Neural crest cell (in vitro differentiated cells): ENCODE results near the gene LLGL2. TPM values are rescaled to one million over a fixed set of nuclear protein-coding genes. Genes with fewer than 3 reads are reported as not detected.

Experiments used
- DNase-seq: peaks from one replicate; pipeline ENCODE4 v3.0.0; 2021; ENCODE audit warnings: low read depth, mixed read lengths, low spot score
- H3K27ac Mint-ChIP-seq: one replicate; pipeline ENCODE4 v1.8.0; 2021; ENCODE audit warnings: mild to moderate bottlenecking, mixed read lengths; ENCODE audit not compliant: unreplicated experiment
- H3K27me3 Mint-ChIP-seq: 2 replicates; pipeline ENCODE4 v1.8.0; 2021; ENCODE audit warnings: low read depth, mild to moderate bottlenecking, mixed read lengths
- H3K36me3 Mint-ChIP-seq: 2 replicates; pipeline ENCODE4 v1.8.0; 2021; ENCODE audit warnings: low read depth, mild to moderate bottlenecking, mixed read lengths
- H3K4me1 Mint-ChIP-seq: 2 replicates; pipeline ENCODE4 v1.8.0; 2021; ENCODE audit warnings: mixed read lengths
- H3K4me3 Mint-ChIP-seq: one replicate; pipeline ENCODE4 v1.8.0; 2021; ENCODE audit warnings: mild to moderate bottlenecking, mixed read lengths
- H3K9me3 Mint-ChIP-seq: 2 replicates; pipeline ENCODE4 v1.8.0; 2021; ENCODE audit warnings: mixed read lengths
- total RNA-seq: library from RNA; stranded (reverse); gene quantifications from 2 replicates; pipeline ENCODE4 v1.2.1, GENCODE V29; 2021
- TF ChIP-seq, protein P1 (sequence below): fragments of 200-600 bp; sonication (generic); conservative IDR thresholded peaks from 2 replicates; pipeline ENCODE4 v1.5.0; 2021; ENCODE audit warnings: antibody characterized with exemption, mild to moderate bottlenecking

Gene LLGL2
- total RNA-seq, 1 donor from 2014 or later: 3.4 TPM

DNA sequence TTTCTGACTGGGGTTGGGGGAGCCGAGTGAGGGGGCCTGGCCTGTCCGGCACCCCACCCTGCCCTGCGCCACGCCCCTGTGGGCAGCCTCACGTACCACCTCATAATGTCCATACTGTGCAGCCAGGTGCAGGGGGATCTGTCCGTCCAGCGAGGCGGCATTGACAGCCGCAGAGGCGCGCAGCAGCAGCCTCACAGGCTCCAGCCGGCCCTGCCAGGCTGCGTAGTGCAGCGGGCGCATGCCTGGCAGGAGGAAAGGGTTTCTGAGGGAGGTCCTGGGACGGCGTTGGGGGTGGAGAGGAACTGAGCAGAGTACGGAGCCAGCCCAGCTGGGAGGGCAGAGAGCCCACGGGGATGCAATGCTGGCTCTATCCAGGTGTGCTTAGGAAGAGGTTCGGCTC lies 18.6 kb upstream of the LLGL2 start:
- Mint-ChIP-seq H3K27ac (no peak overlapping the region), H3K9me3 (no peaks in the 10 kb centered on the region), H3K27me3 (no peaks in the 10 kb centered on the region), H3K36me3 (peaks cover 3% of the 10 kb centered on the region), H3K4me3 (peak overlapping the region; percentile 74), H3K4me1 (peaks cover 28% of the 10 kb centered on the region)
- TF ChIP-seq, protein P1, sequence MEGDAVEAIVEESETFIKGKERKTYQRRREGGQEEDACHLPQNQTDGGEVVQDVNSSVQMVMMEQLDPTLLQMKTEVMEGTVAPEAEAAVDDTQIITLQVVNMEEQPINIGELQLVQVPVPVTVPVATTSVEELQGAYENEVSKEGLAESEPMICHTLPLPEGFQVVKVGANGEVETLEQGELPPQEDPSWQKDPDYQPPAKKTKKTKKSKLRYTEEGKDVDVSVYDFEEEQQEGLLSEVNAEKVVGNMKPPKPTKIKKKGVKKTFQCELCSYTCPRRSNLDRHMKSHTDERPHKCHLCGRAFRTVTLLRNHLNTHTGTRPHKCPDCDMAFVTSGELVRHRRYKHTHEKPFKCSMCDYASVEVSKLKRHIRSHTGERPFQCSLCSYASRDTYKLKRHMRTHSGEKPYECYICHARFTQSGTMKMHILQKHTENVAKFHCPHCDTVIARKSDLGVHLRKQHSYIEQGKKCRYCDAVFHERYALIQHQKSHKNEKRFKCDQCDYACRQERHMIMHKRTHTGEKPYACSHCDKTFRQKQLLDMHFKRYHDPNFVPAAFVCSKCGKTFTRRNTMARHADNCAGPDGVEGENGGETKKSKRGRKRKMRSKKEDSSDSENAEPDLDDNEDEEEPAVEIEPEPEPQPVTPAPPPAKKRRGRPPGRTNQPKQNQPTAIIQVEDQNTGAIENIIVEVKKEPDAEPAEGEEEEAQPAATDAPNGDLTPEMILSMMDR: no peak
- DNase-seq: no peak

DNA sequence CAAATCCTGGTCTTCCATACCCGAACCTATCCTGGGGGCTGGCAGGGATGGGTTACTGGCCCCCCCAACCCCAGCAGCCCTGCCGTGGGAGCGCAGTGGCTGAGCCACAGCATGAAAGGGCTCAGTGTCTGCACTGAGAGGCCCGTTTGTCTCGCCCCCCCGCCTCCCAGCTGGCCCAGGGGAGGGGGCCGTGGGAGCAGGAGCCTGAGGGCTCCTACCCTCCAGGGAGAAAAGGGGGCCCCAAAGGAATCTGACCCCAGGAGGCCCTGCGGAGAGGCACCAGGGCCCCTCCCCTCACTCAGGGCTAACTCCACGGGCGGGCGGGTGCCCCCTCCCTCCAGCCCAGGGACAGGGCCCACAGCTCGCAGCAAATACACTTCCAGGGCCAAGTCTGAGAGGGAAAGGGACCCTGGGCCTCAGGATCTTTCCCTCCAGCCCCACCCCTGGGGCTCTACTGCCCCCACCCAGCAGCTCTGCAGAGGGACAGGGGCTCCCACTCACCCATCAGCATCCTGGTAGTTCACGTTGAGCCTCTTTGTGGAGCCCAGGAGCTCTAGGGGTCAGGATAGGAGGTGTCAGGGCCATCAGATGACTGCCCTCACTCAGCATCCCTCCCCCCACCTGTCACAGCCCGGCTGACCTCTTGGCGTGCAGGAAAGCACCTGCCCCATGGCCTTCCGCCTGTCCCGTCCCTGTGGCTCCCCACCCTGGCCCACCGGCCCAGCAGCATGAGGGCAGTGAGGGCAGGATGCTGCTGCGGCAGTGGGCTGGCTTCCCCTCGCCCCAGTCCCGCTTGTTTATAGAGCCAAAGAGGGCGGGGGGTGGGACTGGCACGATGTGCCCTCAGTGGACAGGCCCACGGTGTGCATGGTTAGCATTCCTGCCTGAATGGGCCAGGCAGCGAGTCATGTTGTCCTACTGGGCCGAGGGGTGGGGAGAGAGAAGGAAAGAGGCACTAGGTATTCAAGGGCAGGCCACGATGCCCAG lies 17.5 kb upstream of the LLGL2 start:
- TF ChIP-seq, protein P1: no peak
- Mint-ChIP-seq H3K27me3 (no peaks in the 10 kb centered on the region), H3K36me3 (peaks cover 3% of the 10 kb centered on the region), H3K4me1 (peaks cover 38% of the 10 kb centered on the region), H3K27ac (peak overlapping the region; percentile 57), H3K9me3 (no peaks in the 10 kb centered on the region), H3K4me3 (peak overlapping the region; percentile 56)
- DNase-seq: no peak

DNA sequence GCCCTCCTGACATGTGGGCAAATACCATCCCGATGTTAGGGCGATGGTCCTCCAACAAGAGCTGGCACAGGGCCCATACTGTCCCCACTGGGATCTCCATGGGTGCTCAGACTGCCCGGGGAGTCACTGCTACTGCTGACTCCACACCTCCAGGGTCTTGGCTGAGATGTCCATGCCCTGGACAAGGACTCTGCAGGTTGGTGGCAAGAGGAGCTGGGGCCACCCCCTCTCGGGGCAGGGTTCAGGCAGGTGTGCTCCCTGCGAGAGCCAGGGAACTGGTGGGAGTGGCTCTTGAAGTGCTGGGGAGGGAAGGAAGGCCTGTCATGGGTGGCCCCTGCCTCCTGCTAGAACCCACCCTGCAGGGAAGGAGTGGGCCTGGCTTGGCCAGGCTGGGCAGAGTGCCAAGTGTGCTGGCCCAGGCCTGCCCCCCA lies 16.6 kb upstream of the LLGL2 start:
- Mint-ChIP-seq H3K9me3 (no peaks in the 10 kb centered on the region), H3K27ac (no peak overlapping the region), H3K36me3 (peaks cover 3% of the 10 kb centered on the region), H3K27me3 (no peaks in the 10 kb centered on the region), H3K4me1 (peaks cover 44% of the 10 kb centered on the region), H3K4me3 (peak overlapping the region; percentile 56)
- TF ChIP-seq, protein P1: no peak
- DNase-seq: no peak

DNA sequence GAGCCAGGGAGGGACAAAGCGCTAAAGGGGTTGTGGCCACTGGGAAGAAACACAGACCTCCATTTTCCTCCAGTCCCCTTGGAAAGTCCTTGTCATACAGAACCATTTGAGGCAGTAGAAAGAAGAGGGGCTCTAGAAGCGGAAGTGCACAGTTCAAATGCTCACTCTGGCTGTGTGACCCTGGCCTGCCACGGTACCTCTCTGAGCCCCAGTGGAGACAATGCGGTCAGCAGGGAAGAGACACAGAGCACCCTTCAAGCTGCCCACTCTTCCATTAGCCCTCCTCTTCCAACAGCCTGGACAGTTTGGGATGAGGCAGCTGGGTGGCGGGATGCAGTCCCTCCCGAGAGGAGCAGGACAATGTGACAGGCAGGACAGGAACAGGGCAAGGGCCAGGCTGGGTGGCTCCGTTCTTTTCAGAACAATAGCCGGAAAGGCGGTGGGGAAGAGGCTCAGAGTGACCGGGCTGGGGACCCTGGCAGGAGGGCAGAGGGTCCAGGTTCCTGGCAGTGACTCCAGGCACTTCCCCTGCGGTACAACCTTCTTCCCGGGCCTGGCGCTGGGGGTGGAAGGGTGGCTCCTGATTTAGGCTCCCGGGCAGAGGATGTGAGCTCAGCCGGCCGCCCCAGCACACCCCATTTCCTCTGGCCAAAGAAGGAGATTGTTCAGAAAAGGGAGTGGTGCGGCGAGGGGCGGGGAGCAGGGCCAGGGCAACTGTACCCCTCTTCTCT lies 15.8 kb upstream of the LLGL2 start:
- H3K4me3 Mint-ChIP-seq: peak overlapping the region; percentile 31

DNA sequence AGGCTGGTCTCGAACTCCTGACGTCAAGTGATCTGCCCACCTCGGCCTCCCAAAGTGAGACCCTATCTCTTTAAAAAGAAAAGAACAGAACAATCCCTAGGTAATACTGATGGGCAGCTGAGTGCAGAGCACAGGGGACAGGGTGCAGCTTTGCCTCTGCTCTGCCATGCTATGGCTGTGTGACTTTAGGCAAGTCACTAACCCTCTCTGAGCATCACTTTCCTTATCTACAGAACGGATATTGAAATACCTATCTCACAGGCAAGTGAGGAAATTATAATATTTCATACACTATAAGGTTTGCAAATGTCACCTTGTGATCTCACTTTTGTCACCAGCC lies 14.3 kb upstream of the LLGL2 start:
- no peak overlapping the region for H3K27ac Mint-ChIP-seq

More for the DNA sequence above, 15.8 kb upstream of the LLGL2 start:
- DNase-seq: no peak
- Mint-ChIP-seq H3K27ac (peak overlapping the region; percentile 50), H3K9me3 (no peaks in the 10 kb centered on the region), H3K36me3 (peaks cover 3% of the 10 kb centered on the region), H3K4me1 (peaks cover 47% of the 10 kb centered on the region), H3K27me3 (no peaks in the 10 kb centered on the region)
- TF ChIP-seq, protein P1: no peak

More for the DNA sequence above, 14.3 kb upstream of the LLGL2 start:
- H3K4me3 Mint-ChIP-seq: peak overlapping the region; percentile 12
- DNase-seq: no peak
- H3K27me3 Mint-ChIP-seq: no peaks in the 10 kb centered on the region
- no peaks in the 10 kb centered on the region for H3K36me3 Mint-ChIP-seq
- H3K4me1 Mint-ChIP-seq: peaks cover 47% of the 10 kb centered on the region
- TF ChIP-seq, protein P1: no peak
- no peaks in the 10 kb centered on the region for H3K9me3 Mint-ChIP-seq
